Measurements from ENCODE around the gene PRR5L. TPM values are rescaled to one million over a fixed set of nuclear protein-coding genes. Genes with fewer than 3 reads are reported as not detected.

PRR5L gene
- total and polyA plus RNA-seq, 9 of the 15 experiments (the other 6 are each of a cell fraction or from before 2014, with no cell fraction given) = 0.11 to 0.60 (median 0.36) TPM; not detected in 2

GRCh38 chr11:36374726-36375125, 78.6 kb downstream of the PRR5L start:
- Histone ChIP-seq H3K36me3 (ENCODE audit: control insufficient read depth, insufficient read depth, low read length) (no peaks in the 10 kb centered on the region), H3K27ac (ENCODE audit: extremely low read depth, low read depth, low read length) (no peak overlapping the region), H3K4me1 (replicated peaks in 1 of 2; ENCODE audit: control insufficient read depth in 2 of 2, insufficient read depth in 2 of 2, low read length in 2 of 2) (peaks cover 0 to 15% of the 10 kb centered on the region in 2 experiments; a peak in 1 of 5 replicates), H2AFZ (ENCODE audit: low read depth, low read length) (no peak overlapping the region), H3K9me3 (replicated peaks; ENCODE audit: control insufficient read depth, insufficient read depth, low read depth, low read length) (no peaks in the 10 kb centered on the region), H3K27me3 (ENCODE audit: control insufficient read depth in 2 of 2, insufficient read depth in 2 of 2, low read length in 2 of 2) (peaks cover 35% of the 10 kb centered on the region in 2 experiments), H3K4me3 (no peak overlapping the region), H3K4me2 (ENCODE audit: insufficient read depth, low read length) (no peak overlapping the region), H3K9ac (ENCODE audit: insufficient read depth in 1 of 2, low read depth in 2 of 2, low read length in 2 of 2) (no peak overlapping the region), H3K79me2 (ENCODE audit: control insufficient read depth, insufficient read depth, low read length) (no peaks in the 10 kb centered on the region), H3K9me1 (ENCODE audit: control insufficient read depth, insufficient read depth, low read length) (no peaks in the 10 kb centered on the region), H4K20me1 (replicated peaks; ENCODE audit: control insufficient read depth, insufficient read depth, low read length) (no peaks in the 10 kb centered on the region)
- FAIRE-seq = no peak
- no TSS peak for BruUV-seq (replicated peaks)
- WGBS (ENCODE audit: insufficient coverage, low coverage, missing lambda C conversion rate) = 3% methylated on average over 4 of the region's 4 CpGs
- no peak for ATAC-seq
- in situ Hi-C loops (cut with MboI) = no loop called here
- ChIA-PET CTCF (ENCODE audit: low intra/inter-chr PET ratio) (no interaction called here), POLR2A (no interaction called here)
- intact Hi-C loops (cut with micrococcal nuclease) = no loop called here
- TF ChIP-seq MYC (IDR thresholded peaks at IDR 0.05; ENCODE audit: low read depth, low read length) = no peak
- no peak for TF ChIP-seq MYC (CRISPR knock-in tag; IDR thresholded peaks at IDR 0.05; ENCODE audit: borderline replicate concordance, low read depth)
- no peak for TF ChIP-seq CBFB (CRISPR knock-in tag; IDR thresholded peaks at IDR 0.05)
- no peak for TF ChIP-seq ZC3H4 (CRISPR knock-in tag; IDR thresholded peaks at IDR 0.05; ENCODE audit: borderline replicate concordance)
- no peak for TF ChIP-seq SUPT5H (IDR thresholded peaks at IDR 0.05)
- TF ChIP-seq CLOCK (CRISPR knock-in tag; IDR thresholded peaks at IDR 0.05; ENCODE audit: borderline replicate concordance) = no peak
- TF ChIP-seq SMARCA5 (IDR thresholded peaks at IDR 0.05) = no peak
- no peak for TF ChIP-seq FOXA3 (CRISPR knock-in tag; conservative IDR thresholded peaks at IDR 0.05 in 1 of 2, IDR thresholded peaks at IDR 0.05 in 1 of 2)
- TF ChIP-seq HDAC1 (IDR thresholded peaks at IDR 0.05) = no peak
- TF ChIP-seq ZFPM2 (CRISPR knock-in tag; IDR thresholded peaks at IDR 0.05) = no peak
- TF ChIP-seq PTBP1 (IDR thresholded peaks at IDR 0.05; ENCODE audit: low read depth, low read length) = no peak
- no peak for TF ChIP-seq TAF1 (IDR thresholded peaks at IDR 0.05; ENCODE audit: control insufficient read depth, extremely low read depth, insufficient read depth, low read length, severe bottlenecking)
- TF ChIP-seq NUFIP1 (IDR thresholded peaks at IDR 0.05; ENCODE audit: partially characterized antibody) = no peak
- no peak for TF ChIP-seq IRF2 (CRISPR knock-in tag; IDR thresholded peaks at IDR 0.05)
- TF ChIP-seq RBM25 (IDR thresholded peaks at IDR 0.05; ENCODE audit: low read depth, low read length, severe bottlenecking) = no peak
- TF ChIP-seq ATF2 (CRISPR knock-in tag; IDR thresholded peaks at IDR 0.05) = no peak
- TF ChIP-seq SMARCC2 (IDR thresholded peaks at IDR 0.05; ENCODE audit: low read depth) = no peak
- DNase-seq (ENCODE audit: extremely low read depth in 1 of 4, low spot score in 3 of 4) = no peak

All from K562 (cell line).